ENCODE data around the gene SOCS2.

Gene SOCS2

GRCh38 chr12:93595351-93595750 lies 22.9 kb downstream of the SOCS2 start:
- Mint-ChIP-seq H3K4me1 (ENCODE audit: low read depth) (peaks cover 15% of the 10 kb centered on the region), H3K27me3 (peaks cover 48% of the 10 kb centered on the region), H3K4me3 (no peak overlapping the region), H3K36me3 (peaks cover 2% of the 10 kb centered on the region), H3K9me3 (ENCODE audit: low read depth) (no peaks in the 10 kb centered on the region), H3K27ac (no peak overlapping the region)

- Mint-ChIP-seq H3K4me3 (no peak overlapping the region), H3K27me3 (peaks cover 31% of the 10 kb centered on the region), H3K27ac (no peak overlapping the region), H3K9me3 (ENCODE audit: low read depth) (no peaks in the 10 kb centered on the region), H3K36me3 (peaks cover 2% of the 10 kb centered on the region), H3K4me1 (ENCODE audit: low read depth) (peaks cover 2% of the 10 kb centered on the region)
Observed at GRCh38 chr12:93597608-93598007, 25.1 kb downstream of the SOCS2 start.

GRCh38 chr12:93599192-93599591 lies 26.7 kb downstream of the SOCS2 start:
- peaks cover 26% of the 10 kb centered on the region for H3K27me3 Mint-ChIP-seq
- H3K4me3 Mint-ChIP-seq, result no peak overlapping the region
- H3K4me1 Mint-ChIP-seq (ENCODE audit: low read depth), result no peaks in the 10 kb centered on the region
- no peak overlapping the region for H3K27ac Mint-ChIP-seq
- peaks cover 2% of the 10 kb centered on the region for H3K36me3 Mint-ChIP-seq
- no peaks in the 10 kb centered on the region for H3K9me3 Mint-ChIP-seq (ENCODE audit: low read depth)

GRCh38 chr12:93601591-93601990 lies 29.1 kb downstream of the SOCS2 start:
- Mint-ChIP-seq H3K9me3 (ENCODE audit: low read depth) (no peaks in the 10 kb centered on the region), H3K4me3 (no peak overlapping the region), H3K27ac (no peak overlapping the region), H3K27me3 (peaks cover 15% of the 10 kb centered on the region), H3K36me3 (peaks cover 2% of the 10 kb centered on the region), H3K4me1 (ENCODE audit: low read depth) (no peaks in the 10 kb centered on the region)

- H3K9me3 Mint-ChIP-seq (ENCODE audit: low read depth), result no peaks in the 10 kb centered on the region
- H3K4me3 Mint-ChIP-seq, result no peak overlapping the region
- H3K27me3 Mint-ChIP-seq, result peaks cover 11% of the 10 kb centered on the region
- H3K36me3 Mint-ChIP-seq, result no peaks in the 10 kb centered on the region
- no peaks in the 10 kb centered on the region for H3K4me1 Mint-ChIP-seq (ENCODE audit: low read depth)
- H3K27ac Mint-ChIP-seq, result no peak overlapping the region
Observed at GRCh38 chr12:93602897-93603668, 30.6 kb downstream of the SOCS2 start.

- peaks cover 7% of the 10 kb centered on the region for H3K27me3 Mint-ChIP-seq
- no peaks in the 10 kb centered on the region for H3K4me1 Mint-ChIP-seq (ENCODE audit: low read depth)
- H3K9me3 Mint-ChIP-seq (ENCODE audit: low read depth), result no peaks in the 10 kb centered on the region
- H3K4me3 Mint-ChIP-seq, result no peak overlapping the region
- no peaks in the 10 kb centered on the region for H3K36me3 Mint-ChIP-seq
- H3K27ac Mint-ChIP-seq, result no peak overlapping the region
Observed at GRCh38 chr12:93603762-93604161, 31.3 kb downstream of the SOCS2 start.

- Mint-ChIP-seq H3K4me3 (no peak overlapping the region), H3K27me3 (peaks cover 6% of the 10 kb centered on the region), H3K36me3 (no peaks in the 10 kb centered on the region), H3K27ac (no peak overlapping the region), H3K4me1 (ENCODE audit: low read depth) (no peaks in the 10 kb centered on the region), H3K9me3 (ENCODE audit: low read depth) (no peaks in the 10 kb centered on the region)
Observed at GRCh38 chr12:93608313-93608712, 35.8 kb downstream of the SOCS2 start.

GRCh38 chr12:93609281-93610192 lies 37.1 kb downstream of the SOCS2 start:
- Mint-ChIP-seq H3K27me3 (peaks cover 3% of the 10 kb centered on the region), H3K4me1 (ENCODE audit: low read depth) (no peaks in the 10 kb centered on the region), H3K36me3 (no peaks in the 10 kb centered on the region), H3K9me3 (ENCODE audit: low read depth) (no peaks in the 10 kb centered on the region), H3K27ac (no peak overlapping the region), H3K4me3 (no peak overlapping the region)

GRCh38 chr12:93612776-93613175 lies 40.3 kb downstream of the SOCS2 start:
- no peaks in the 10 kb centered on the region for H3K9me3 Mint-ChIP-seq (ENCODE audit: low read depth)
- H3K4me3 Mint-ChIP-seq, result no peak overlapping the region
- no peak overlapping the region for H3K27ac Mint-ChIP-seq
- no peaks in the 10 kb centered on the region for H3K4me1 Mint-ChIP-seq (ENCODE audit: low read depth)
- H3K36me3 Mint-ChIP-seq, result no peaks in the 10 kb centered on the region
- H3K27me3 Mint-ChIP-seq, result peaks cover 3% of the 10 kb centered on the region

GRCh38 chr12:93614917-93615596 lies 42.6 kb downstream of the SOCS2 start:
- H3K9me3 Mint-ChIP-seq (ENCODE audit: low read depth), result no peaks in the 10 kb centered on the region
- no peak overlapping the region for H3K27ac Mint-ChIP-seq
- H3K27me3 Mint-ChIP-seq, result peaks cover 3% of the 10 kb centered on the region
- H3K4me1 Mint-ChIP-seq (ENCODE audit: low read depth), result no peaks in the 10 kb centered on the region
- H3K4me3 Mint-ChIP-seq, result no peak overlapping the region
- no peaks in the 10 kb centered on the region for H3K36me3 Mint-ChIP-seq

- no peak overlapping the region for H3K27ac Mint-ChIP-seq
- H3K9me3 Mint-ChIP-seq (ENCODE audit: low read depth), result no peaks in the 10 kb centered on the region
- H3K27me3 Mint-ChIP-seq, result peaks cover 3% of the 10 kb centered on the region
- H3K4me1 Mint-ChIP-seq (ENCODE audit: low read depth), result no peaks in the 10 kb centered on the region
- no peak overlapping the region for H3K4me3 Mint-ChIP-seq
- no peaks in the 10 kb centered on the region for H3K36me3 Mint-ChIP-seq
Observed at GRCh38 chr12:93616584-93617101, 44.2 kb downstream of the SOCS2 start.

- Mint-ChIP-seq H3K27ac (no peak overlapping the region), H3K4me1 (ENCODE audit: low read depth) (no peaks in the 10 kb centered on the region), H3K27me3 (peaks cover 1% of the 10 kb centered on the region), H3K9me3 (ENCODE audit: low read depth) (no peaks in the 10 kb centered on the region), H3K4me3 (no peak overlapping the region), H3K36me3 (no peaks in the 10 kb centered on the region)
Observed at GRCh38 chr12:93618891-93619410, 46.5 kb downstream of the SOCS2 start.

- Mint-ChIP-seq H3K9me3 (ENCODE audit: low read depth) (no peaks in the 10 kb centered on the region), H3K4me1 (ENCODE audit: low read depth) (peaks cover 2% of the 10 kb centered on the region), H3K27ac (no peak overlapping the region), H3K27me3 (no peaks in the 10 kb centered on the region), H3K4me3 (no peak overlapping the region), H3K36me3 (no peaks in the 10 kb centered on the region)
Observed at GRCh38 chr12:93621986-93622385, 49.5 kb downstream of the SOCS2 start.

- H3K27me3 Mint-ChIP-seq, result no peaks in the 10 kb centered on the region
- no peak overlapping the region for H3K4me3 Mint-ChIP-seq
- H3K9me3 Mint-ChIP-seq (ENCODE audit: low read depth), result no peaks in the 10 kb centered on the region
- no peaks in the 10 kb centered on the region for H3K36me3 Mint-ChIP-seq
- H3K4me1 Mint-ChIP-seq (ENCODE audit: low read depth), result peaks cover 2% of the 10 kb centered on the region
- no peak overlapping the region for H3K27ac Mint-ChIP-seq
Observed at GRCh38 chr12:93622485-93622884, 50.0 kb downstream of the SOCS2 start.
